Endothelial cell of umbilical vein (primary cell): Measurements from ENCODE around the gene PLEKHA7.

Experiments used
- EZH2 ChIP-seq: IDR thresholded peaks from 2 replicates; pipeline ENCODE4 v1.6.1; 2012; ENCODE audit warnings: borderline replicate concordance, low read depth, mild to moderate bottlenecking, moderate library complexity, low read length, inconsistent platforms; ENCODE audit not compliant: severe bottlenecking
- FOS ChIP-seq: IDR thresholded peaks from 2 replicates; pipeline ENCODE4 v1.6.1; 2011; ENCODE audit warnings: mild to moderate bottlenecking, low read length, moderate library complexity, borderline replicate concordance; ENCODE audit not compliant: insufficient read depth
- POLR2A ChIP-seq: IDR thresholded peaks from 2 replicates; pipeline ENCODE4 v1.6.1; 2012; ENCODE audit warnings: low read depth, mild to moderate bottlenecking, control low read depth, low read length
- POLR2AphosphoS5 ChIP-seq: IDR thresholded peaks from 2 replicates; pipeline ENCODE4 v1.6.1; 2012; ENCODE audit warnings: low read depth, mild to moderate bottlenecking, control low read depth, low read length, moderate library complexity; ENCODE audit not compliant: insufficient read depth
- TF ChIP-seq, protein P1 (sequence below), 2 donors: IDR thresholded peaks; 1 replicate in 1 of 2; 2 replicates in 1 of 2; pipeline ENCODE4 v1.5.1; 2011; ENCODE audit warnings: low read length in 2 of 2, mild to moderate bottlenecking in 2 of 2, moderate library complexity in 2 of 2, control low read depth in 1 of 2, inconsistent platforms in 1 of 2, low read depth in 1 of 2; ENCODE audit not compliant: insufficient read depth in 1 of 2; ENCODE audit errors: extremely low read depth in 1 of 2
- TF ChIP-seq, protein P2 (sequence below): IDR thresholded peaks from 2 replicates; pipeline ENCODE4 v1.6.1; 2011; ENCODE audit not compliant: insufficient read depth, insufficient read length

DNA sequence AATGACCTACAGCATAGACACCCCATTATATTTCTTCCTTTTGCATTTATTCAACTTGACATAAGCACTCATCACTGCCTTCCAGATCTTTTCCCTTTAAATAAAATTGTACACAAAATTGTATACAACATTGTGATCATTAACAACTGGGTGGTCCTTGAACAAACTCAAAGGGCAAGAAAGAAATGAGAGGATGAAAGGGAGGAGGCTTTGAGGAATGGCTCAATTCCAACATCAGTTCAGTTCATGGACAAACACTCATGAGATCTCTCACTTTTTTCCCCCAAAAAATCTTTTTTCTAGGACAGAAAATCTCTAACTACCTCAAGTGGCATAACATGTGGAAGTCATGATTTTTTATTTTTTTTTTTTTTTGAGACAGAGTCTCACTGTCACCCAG, 113.7 kb downstream of the PLEKHA7 start:
- TF ChIP-seq, protein P1, sequence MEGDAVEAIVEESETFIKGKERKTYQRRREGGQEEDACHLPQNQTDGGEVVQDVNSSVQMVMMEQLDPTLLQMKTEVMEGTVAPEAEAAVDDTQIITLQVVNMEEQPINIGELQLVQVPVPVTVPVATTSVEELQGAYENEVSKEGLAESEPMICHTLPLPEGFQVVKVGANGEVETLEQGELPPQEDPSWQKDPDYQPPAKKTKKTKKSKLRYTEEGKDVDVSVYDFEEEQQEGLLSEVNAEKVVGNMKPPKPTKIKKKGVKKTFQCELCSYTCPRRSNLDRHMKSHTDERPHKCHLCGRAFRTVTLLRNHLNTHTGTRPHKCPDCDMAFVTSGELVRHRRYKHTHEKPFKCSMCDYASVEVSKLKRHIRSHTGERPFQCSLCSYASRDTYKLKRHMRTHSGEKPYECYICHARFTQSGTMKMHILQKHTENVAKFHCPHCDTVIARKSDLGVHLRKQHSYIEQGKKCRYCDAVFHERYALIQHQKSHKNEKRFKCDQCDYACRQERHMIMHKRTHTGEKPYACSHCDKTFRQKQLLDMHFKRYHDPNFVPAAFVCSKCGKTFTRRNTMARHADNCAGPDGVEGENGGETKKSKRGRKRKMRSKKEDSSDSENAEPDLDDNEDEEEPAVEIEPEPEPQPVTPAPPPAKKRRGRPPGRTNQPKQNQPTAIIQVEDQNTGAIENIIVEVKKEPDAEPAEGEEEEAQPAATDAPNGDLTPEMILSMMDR (IDR thresholded peaks at IDR 0.05; ENCODE audit: extremely low read depth in 1 of 2, insufficient read depth in 1 of 2, low read depth in 1 of 2, low read length in 2 of 2): no peak
- no peak for TF ChIP-seq POLR2AphosphoS5
- TF ChIP-seq, protein P2, sequence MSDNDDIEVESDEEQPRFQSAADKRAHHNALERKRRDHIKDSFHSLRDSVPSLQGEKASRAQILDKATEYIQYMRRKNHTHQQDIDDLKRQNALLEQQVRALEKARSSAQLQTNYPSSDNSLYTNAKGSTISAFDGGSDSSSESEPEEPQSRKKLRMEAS: no peak
- no peak for TF ChIP-seq POLR2A
- TF ChIP-seq FOS: no peak
- no peak for TF ChIP-seq EZH2
